HG03520 (cell line): Measurements from ENCODE around the gene XKR7.

Experiments used
- ATAC-seq: cut with Tn5 transposase; IDR thresholded peaks from one replicate; pipeline ENCODE4 v1.9.1; 2021; ENCODE audit warnings: mild to moderate bottlenecking, moderate library complexity; ENCODE audit not compliant: unreplicated experiment

XKR7 gene

GRCh38 chr20:32036716-32037485 lies 69.0 kb downstream of the XKR7 start:
- no peak for ATAC-seq

GRCh38 chr20:32037929-32038328 lies 70.0 kb downstream of the XKR7 start:
- no peak for ATAC-seq

- ATAC-seq: no peak
Measured at GRCh38 chr20:32040142-32040953, 72.4 kb downstream of the XKR7 start.

- no peak for ATAC-seq
Measured at GRCh38 chr20:32045999-32046398, 78.0 kb downstream of the XKR7 start.

- no peak for ATAC-seq
Measured at GRCh38 chr20:32050324-32050841, 82.4 kb downstream of the XKR7 start.

GRCh38 chr20:32050851-32051556 lies 83.1 kb downstream of the XKR7 start:
- ATAC-seq: no peak

- ATAC-seq: no peak
Measured at GRCh38 chr20:32051720-32052089, 83.8 kb downstream of the XKR7 start.

GRCh38 chr20:32052090-32052777 lies 84.3 kb downstream of the XKR7 start, which contains the start of gene HCK:
Gene HCK, plus strand, starts transcription at chr20:32052242.
- no peak for ATAC-seq

GRCh38 chr20:32052778-32053362 lies 84.9 kb downstream of the XKR7 start:
- ATAC-seq: no peak
